HG03135 (cell line): ENCODE measurements around the gene LMO2.

Source experiments
- ATAC-seq: cut with Tn5 transposase; IDR thresholded peaks from one replicate; pipeline ENCODE4 v1.9.1; 2021; ENCODE audit warnings: mild to moderate bottlenecking, moderate library complexity; ENCODE audit not compliant: unreplicated experiment

Gene LMO2

DNA sequence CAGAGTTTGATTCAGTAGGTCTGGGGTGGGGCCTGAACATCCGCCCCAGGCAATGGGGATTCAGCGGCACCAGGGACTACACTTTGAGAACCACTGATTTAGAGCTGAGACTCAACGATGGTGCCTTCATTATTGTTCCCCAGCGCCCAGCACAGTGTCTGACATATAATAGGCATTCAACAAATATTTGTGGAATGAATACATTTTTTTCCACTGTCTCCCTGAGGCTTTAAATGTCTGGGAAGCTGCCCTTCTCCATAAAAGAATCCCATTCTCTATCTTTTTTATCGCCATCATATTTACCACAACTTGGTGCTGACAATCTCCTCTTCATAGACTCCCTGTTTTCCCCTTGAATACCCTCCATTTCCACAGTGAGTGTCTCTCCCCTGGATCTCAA, 23.6 kb upstream of the LMO2 start:
- ATAC-seq = no peak

DNA sequence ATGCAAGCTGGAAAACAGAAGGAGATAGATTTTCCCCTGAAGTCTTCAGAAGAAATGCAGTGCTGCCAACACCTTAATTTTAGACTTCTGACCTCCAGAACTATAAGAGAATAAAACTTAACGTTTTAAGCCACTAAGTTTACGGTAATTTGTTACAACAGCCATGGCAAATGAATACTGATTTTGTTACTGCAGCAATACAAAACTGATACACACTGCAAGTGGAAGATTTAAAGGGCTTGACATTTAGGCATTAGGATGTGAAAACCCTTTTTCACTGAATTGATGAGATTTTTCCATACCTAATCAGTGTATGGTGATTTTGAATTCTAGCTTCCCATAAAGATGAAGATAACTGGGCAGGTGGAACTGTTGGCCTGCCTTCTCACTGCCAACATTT, 22.1 kb upstream of the LMO2 start:
- ATAC-seq = no peak

DNA sequence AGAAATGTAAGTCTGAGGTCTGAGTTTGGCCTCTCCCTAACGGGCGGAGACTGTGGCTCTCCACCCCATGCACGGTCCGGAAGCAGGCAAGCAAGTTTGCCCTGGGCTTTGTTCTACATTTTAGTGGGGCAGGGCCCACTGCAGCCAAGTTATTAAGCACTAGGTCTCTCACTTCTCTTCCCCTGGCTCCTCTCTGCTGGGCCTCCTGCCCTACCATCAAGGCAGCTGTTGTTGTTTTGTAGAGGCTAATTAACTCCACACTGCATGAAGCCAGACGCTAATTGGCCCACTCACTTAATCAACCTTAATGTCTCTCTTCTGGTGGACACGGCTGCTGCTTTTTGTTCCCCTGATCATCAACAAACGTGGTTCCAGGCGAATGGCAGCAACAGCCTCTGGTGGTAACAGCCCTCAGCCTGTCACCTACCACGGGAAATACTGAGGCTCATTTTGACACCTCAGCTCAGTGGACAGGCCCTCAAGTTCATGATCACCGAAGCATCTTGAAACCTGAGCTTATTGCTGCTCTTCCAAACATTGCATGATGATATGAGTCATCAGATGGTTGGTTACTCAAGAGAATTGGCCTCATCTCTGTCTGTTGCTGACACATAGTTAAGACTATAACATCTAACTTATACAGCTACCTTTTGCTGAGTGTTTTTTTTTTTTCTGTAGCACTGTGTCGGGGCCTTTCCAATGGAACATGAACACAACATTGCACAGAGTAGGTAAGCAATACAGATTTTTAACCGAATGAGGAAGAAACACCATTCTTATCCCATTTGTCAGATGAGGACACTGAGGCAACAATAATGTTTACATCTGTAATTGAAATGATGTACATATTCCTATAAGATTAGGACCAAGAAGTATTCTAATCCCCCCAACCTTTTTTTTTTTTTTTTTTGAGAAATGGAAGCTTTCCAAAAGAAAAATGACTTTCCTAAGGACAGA, 20.8 kb upstream of the LMO2 start:
- ATAC-seq = peak; percentile 76

DNA sequence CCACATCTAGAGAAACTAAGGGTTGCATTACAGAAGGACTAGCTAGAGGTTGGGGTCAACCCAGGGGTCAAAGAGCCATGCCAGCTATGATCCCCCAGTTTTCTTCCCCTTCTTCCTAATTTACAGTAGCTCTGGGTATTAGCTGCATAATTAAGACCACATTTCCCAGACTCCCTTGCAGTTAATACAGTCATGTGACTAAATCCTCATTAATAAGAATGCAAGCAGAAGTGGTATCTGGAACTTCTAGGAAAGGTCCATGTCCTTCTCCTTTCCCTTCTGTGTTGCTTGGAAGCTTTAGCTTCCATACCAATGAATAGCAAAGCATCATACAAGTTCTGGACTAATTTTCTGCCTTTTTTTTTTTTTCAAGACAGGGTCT, 19.1 kb upstream of the LMO2 start:
- ATAC-seq = no peak

DNA sequence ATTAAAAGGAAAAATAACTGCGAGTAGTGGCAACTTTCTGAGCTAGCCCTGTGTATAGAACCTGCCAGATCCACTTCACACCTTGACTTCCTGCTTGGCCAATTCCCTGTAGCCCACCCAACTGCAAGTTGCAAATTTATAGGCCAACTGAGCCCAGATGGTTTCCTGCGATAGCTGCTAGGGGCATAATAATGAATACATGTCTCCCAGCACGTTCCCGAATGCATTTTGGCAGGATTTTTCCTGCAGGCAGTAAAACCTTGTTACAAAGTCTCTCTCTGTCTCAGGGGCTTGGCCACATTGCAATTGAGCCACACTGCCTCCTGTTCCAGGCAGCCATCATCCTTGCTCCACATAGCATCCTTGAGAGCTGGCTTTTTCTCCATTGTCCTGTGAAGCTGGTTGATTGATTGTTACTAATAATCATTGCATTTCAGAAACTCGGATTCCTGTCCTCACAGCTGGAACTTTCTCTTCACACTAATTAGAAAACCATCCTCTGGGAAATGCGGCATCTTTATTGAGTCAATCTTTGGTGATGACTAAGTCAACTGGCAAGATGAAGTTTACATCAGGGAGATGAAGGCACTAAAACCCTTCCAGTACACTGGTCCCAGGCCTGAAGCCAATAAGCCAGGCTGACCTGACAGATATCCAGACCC, 18.6 kb upstream of the LMO2 start:
- no peak for ATAC-seq

DNA sequence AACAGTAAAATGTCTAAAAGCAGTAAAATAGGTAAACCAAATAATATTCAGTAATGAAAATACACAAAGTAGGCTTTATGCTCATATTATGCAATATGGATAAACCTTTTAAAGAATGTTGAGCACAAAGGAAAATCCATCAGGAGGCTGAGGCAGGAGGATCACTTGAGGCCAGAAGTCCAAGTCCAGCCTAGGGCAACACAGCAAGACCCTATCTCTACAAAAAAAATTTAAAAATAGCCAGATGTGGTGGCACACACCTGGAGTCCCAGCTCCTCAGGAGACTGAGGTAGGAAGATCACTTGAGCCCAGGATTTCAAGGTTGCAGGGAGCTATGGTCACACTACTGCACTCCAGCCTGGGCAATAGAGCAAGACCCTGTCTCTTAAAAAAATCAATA, 17.7 kb upstream of the LMO2 start:
- no peak for ATAC-seq

DNA sequence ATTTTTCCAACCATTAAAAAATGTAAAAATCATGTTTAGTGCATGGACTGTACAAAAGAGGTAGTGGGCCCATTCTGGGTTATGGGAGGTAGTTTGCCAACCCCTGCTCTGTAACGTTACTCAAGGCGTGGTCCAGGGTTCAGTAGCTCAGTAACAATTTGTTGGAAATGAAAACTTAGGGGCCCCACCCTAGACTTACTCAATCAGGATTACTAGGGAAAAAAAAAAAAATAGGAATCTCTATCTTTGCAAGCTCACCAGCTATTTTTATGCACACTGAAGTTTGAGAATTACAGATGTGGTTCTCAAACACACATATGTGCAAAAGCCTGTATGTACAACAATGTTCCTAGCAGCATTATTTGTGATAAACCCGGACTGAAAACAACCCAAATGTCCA, 17.3 kb upstream of the LMO2 start:
- no peak for ATAC-seq

DNA sequence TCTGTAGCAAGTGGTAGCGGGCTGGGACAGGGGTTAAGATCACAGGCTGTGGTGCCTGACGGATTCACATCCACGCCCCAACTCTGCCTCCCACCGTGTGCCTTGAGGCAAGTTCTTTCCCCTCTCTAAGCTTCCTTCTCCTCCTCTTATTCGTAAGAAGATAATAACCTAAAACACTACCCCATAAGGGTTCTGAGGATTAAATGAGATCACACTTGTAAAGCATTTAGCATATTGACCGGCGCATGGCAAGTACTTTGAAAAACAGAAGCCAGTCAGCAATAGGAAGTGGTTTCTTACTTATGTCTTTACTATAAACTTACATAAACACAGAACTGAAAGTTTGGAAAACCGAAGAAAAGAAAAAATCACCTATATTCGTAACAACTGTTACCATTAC, 15.5 kb upstream of the LMO2 start:
- ATAC-seq = no peak

DNA sequence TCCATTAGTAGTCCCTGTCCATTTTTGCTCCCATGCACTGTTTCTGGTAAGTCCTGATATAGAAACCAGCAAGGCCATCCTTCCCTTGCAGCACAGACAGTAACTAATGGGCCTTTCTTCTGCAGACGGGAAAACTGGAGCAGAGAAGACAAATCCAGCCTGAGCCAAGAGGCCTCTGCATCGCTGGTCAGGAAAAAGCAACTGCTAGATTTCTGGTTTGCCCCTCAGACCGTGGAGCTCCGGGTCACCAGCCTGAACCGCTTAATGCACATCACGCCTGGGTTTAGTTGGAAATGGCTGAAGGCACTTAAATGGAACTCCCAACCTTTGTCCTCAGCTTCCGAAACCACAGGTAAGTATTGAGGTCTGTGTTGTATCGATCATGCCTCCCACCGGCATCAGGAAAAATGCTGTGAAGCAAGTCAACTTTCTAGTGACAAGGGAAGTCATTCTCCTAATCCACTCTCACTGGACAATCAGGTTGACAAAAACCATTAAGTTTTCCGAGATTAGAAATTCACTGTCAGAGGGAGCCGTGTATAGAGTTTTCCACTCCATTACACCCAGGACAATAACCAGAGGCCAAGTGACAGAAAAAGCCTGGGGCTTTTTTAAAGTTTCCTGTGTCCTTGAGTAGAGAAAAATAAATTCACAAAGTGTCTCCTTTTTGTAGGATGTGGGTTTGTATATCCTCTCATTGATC, 14.8 kb upstream of the LMO2 start:
- no peak for ATAC-seq

DNA sequence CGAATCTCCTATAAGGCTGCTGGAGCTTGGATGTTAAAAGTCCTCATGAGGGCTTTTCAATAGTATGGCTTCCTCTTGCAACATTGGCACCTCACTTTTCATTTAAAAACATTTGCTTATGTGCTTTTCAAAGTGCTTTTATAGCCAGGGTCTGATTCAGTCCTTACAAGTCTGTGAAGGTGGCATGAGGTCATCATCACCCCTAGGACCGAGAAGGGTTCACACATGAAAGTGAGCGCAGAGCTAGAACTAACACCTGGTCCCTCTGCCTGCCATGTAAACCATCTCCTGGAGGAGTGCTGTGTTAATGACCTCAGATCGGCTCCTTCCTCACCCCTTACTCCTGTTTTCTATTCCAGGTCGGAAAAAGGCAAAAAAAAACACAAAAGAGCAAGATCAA, 12.2 kb upstream of the LMO2 start:
- no peak for ATAC-seq

DNA sequence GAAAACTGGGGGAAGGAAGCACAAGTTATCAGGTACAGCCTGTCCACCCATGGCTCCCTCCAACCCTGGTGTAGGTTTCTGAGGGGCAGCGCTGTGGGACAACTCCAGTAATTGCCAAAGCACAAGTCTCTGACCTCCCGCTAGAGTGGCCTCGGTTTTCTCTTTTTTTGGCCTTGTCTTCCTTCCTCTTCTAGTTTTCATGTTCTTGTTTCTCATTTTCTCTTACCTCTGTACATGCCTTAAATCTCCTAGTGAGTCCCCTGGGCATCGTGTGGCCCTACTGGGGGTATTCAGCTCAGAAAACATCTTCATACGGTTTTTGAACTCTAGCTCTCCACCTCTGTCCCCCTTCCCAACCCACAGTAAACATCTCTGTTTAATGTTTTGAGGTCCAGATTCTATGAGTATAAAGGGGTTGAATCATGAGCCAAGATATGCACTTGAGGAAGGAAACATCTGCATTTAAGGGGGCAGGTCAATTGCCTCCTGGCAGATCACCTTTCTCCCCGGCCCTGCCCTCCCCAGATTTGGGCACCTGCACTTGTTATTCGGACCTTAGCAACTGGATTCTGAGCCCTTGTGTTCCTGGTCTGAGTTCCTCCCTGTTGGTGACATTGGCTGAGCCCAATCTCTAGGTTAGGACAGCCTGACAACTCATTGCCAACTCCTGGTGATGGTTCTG, 8.4 kb upstream of the LMO2 start:
- no peak for ATAC-seq

DNA sequence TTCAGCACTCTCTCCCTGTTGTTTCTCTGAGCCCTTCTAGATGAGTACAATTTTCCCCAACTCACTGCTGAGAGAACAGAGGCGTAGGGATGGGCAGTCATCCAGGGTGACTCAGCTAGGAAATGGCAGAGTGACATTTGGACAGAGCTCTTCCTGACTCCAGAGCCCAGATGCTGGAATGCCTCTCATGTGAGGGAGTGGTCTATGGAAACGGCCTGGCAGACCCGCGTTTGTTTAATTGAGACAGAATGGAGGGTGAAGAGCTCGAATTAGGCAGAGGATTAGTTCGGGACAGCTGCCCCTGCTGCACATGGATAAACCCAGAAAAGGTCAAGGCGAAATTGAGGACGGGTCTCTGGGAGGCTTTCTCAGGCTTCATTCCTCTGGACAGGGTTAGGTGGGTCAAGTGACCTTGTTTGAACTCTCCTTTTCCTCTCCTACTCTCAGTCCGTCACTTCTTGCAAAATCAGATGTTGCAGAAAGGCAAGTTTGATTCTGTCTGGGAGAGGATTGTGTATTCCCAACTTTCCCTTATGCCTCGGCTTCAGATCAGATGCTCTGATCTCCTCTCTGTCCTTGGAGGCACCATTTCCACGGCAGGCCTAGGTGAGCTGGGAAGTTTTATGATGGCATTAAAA, 7.6 kb upstream of the LMO2 start:
- no peak for ATAC-seq

DNA sequence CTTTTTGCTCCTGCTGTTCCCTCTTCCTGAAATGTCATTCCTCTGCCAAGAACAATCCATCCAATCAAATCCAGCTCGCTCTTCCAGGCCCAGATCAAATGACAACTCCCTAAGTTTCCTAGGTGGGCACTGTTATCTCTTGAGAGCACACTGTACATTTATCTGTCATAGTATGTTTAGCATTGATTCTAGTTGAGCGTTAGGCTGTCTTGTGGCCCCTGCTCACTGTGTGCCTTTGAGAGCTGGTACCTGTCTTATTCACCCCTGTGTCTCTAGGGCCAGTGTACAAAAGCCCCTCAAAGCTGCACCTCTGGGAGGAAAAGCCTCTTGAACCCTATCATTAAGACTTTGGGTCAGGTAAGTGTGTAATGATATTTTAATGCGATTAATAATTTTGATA, 7.1 kb upstream of the LMO2 start:
- ATAC-seq = no peak

DNA sequence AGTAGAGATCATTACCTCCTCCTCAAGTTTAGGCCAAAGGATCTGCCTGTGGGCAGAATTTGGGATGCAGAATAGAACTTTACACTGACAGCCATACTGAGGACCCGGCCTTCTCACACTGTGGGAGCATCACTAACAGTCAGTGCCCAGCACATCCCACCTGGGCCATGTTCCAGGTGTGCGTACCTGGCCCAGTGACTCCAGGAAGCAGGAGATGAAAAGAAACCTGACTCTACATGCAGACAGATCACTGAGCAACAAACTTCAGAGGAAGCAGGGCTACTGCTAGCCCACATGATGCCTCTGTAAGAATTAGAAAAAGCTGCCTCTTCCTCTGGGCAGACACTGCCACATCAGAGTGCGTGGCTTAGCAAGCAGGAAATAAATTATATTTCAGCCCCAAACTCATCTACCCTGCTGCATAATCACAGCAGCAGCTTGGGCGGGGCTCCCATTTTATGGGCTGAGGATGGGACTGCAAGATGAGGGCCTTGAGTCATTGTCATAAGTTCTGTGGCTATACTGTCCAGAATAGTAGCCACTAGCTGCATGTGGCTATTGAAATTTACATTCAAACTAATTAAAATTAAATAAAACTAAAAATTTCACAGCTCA, 6.0 kb upstream of the LMO2 start:
- no peak for ATAC-seq

DNA sequence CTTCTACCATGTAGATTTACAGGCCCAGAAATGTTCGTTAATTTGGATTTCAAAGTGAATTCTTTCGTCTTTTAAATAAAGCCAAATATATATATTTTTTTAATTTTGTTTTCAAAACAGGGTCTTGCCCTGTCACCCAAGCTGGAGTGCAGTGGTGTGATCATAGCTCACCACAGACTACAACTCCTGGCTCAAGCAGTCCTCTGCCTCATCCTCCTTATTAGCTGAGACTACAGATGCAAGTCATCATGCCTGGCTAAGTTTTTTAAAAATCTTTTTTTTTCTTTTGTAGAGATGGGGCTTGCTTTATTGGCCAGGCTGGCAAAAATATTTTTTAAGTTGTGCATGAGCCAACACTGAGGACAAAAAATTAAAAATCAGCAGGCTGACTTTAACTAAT, 5.0 kb upstream of the LMO2 start:
- no peak for ATAC-seq

DNA sequence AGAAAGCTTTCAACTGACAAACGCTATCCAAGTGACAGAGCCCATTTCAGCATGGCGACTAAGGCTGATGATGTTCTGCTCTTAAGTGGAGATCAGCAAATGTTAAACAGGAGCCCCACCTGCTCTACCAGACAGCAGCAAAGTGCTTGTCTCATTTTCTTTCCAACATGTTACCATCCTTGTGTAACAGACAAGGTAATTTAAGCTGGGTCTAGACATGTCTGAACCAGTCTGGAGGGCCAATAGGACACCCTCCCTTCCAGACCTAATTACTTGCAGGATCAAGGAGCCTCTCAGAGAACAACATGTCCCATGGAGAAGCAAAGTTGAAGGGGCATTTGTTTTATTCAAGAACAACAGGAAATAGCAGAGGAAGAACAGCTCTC, 3.9 kb upstream of the LMO2 start:
- no peak for ATAC-seq

DNA sequence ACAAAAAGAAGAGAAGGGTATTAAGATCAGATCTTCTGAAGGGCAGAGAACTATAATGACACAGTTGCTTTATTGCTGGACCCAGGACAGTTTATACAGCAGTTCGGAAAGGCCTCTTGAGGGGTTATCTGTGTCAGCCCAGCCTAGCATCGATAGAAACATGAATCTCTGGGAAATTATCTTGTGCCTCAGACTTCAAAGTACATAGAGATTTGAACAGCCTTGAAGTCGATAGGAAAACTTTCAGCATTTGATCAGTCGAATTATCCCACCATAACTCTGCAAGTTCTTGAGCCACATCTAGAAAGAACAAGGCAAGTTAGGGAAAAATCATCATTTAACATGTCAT, 2.5 kb upstream of the LMO2 start:
- ATAC-seq = no peak

DNA sequence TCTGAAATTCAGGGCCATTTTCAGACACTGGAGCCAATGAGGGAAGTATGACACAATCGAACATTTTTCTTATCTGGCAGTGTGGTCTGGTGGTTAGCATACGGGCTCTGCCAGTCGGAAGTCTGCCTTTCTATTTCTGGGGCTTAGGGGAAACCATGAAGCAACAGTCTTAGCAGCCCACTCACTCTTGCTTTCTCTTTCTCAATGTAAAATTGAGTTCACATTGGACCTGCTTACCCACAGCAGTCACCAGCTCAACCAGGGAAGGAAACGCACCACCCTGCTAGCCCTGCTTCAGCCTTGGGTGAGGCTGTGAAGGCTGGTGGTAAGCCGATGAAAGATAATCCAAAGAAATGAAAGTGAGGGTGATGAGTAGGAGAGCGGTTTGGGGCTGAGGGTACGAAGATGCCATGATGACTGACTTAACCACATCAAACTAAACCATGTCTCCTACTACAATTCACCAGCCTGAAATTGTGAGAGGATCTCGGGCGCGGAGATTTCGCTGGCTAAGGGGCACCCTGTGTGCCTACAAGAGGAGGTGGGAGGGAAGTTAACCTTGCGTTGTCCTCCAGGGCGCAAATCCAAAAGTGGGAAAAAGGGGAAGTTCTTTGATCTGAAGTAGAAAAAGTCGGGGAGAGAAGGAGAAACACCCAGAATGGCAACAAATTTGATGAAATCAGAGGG, 2.0 kb upstream of the LMO2 start:
- peak; percentile 85 for ATAC-seq

DNA sequence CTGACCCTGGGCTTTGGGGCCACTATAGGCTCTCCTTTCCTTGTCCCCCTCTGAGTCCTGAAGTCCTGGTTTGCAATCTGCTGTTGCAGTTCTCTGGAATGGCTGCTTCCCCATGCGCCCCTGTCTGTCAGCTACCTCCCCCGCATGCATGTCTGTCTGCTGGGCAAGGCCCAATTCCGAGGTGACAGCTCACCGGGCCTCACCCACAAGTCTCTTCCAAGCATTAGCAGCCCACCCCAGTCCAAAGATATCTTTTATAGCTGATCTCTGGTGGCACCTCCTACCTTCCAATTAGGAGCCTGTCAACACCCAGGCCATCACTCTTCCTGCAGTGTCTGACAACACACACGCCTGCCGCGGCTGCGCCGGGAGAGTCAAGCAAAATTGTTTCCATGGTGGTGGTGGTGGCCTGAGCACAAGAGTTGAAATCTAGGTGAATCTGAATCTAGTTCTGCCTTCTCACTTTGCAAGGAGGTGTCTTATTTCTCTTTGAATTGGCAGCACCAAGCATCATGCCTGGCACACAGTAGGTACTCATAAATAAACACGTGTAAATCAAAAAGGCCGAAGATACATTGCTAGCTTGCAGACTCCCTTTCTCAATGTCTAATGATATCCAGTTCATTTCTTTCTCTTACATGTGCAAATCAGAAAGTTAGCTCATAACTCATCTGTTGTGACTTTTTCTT, 1.2 kb upstream of the LMO2 start:
- no peak for ATAC-seq
